ENCODE results near the gene TMEM132D.
A peak's percentile ranks its signal among the peaks of the same experiment; 100 is the strongest.

TMEM132D gene

GRCh38 chr12:129873111-129873832, 30.6 kb downstream of the TMEM132D start:
- no peak for DNase-seq (ENCODE audit: low spot score)

- no peak for DNase-seq (ENCODE audit: low spot score)
These were observed 31.5 kb downstream of the TMEM132D start for GRCh38 chr12:129871991-129872972.

GRCh38 chr12:129870796-129871195, 33.0 kb downstream of the TMEM132D start:
- no peak for DNase-seq (ENCODE audit: low spot score)

GRCh38 chr12:129870136-129870535, 33.7 kb downstream of the TMEM132D start:
- DNase-seq (ENCODE audit: low spot score), result no peak

- DNase-seq (ENCODE audit: low spot score), result no peak
These were observed 35.2 kb downstream of the TMEM132D start for GRCh38 chr12:129868575-129868974.

- DNase-seq (ENCODE audit: low spot score), result no peak
These were observed 39.9 kb downstream of the TMEM132D start for GRCh38 chr12:129863938-129864337.

- no peak for DNase-seq (ENCODE audit: low spot score)
These were observed 41.2 kb downstream of the TMEM132D start for GRCh38 chr12:129862561-129863175.

- no peak for DNase-seq (ENCODE audit: low spot score)
These were observed 41.9 kb downstream of the TMEM132D start for GRCh38 chr12:129861951-129862350.

GRCh38 chr12:129854591-129854990, 49.2 kb downstream of the TMEM132D start:
- DNase-seq (ENCODE audit: low spot score), result no peak

GRCh38 chr12:129851296-129851695, 52.5 kb downstream of the TMEM132D start:
- DNase-seq (ENCODE audit: low spot score), result no peak

- no peak for DNase-seq (ENCODE audit: low spot score)
These were observed 54.9 kb downstream of the TMEM132D start for GRCh38 chr12:129848876-129849275.

- no peak for DNase-seq (ENCODE audit: low spot score)
These were observed 56.8 kb downstream of the TMEM132D start for GRCh38 chr12:129847063-129847462.

GRCh38 chr12:129844662-129845220, 59.1 kb downstream of the TMEM132D start:
- peak; percentile 18 for DNase-seq (ENCODE audit: low spot score)

GRCh38 chr12:129841251-129841650, 62.6 kb downstream of the TMEM132D start:
- no peak for DNase-seq (ENCODE audit: low spot score)

- DNase-seq (ENCODE audit: low spot score), result no peak
These were observed 63.5 kb downstream of the TMEM132D start for GRCh38 chr12:129840145-129840884.

GRCh38 chr12:129839679-129840078, 64.1 kb downstream of the TMEM132D start:
- DNase-seq (ENCODE audit: low spot score), result no peak

- DNase-seq (ENCODE audit: low spot score), result no peak
These were observed 72.5 kb downstream of the TMEM132D start for GRCh38 chr12:129831294-129831693.

GRCh38 chr12:129830796-129831195, 73.0 kb downstream of the TMEM132D start:
- DNase-seq (ENCODE audit: low spot score), result no peak

- DNase-seq (ENCODE audit: low spot score), result no peak
These were observed 75.9 kb downstream of the TMEM132D start for GRCh38 chr12:129827866-129828384.

- no peak for DNase-seq (ENCODE audit: low spot score)
These were observed 76.5 kb downstream of the TMEM132D start for GRCh38 chr12:129827102-129827865.
